SU-DHL-6 (cell line): ENCODE measurements around the gene PLCH1.

Experiments used
- H2AFZ ChIP-seq: fragments of 200-600 bp; sonication (generic); 2 replicates; pipeline ENCODE4 v1.6.1; 2014; ENCODE audit warnings: low read depth, mild to moderate bottlenecking, moderate library complexity, mixed read lengths, antibody characterized with exemption, low read length; ENCODE audit not compliant: severe bottlenecking
- H3F3A ChIP-seq: fragments of 200-600 bp; shearing (Covaris generic); 2 replicates; pipeline ENCODE4 v1.6.0; 2016; ENCODE audit warnings: antibody characterized with exemption, mild to moderate bottlenecking; ENCODE audit not compliant: insufficient read depth
- H3K27ac ChIP-seq: fragments of 200-600 bp; sonication (generic); 2 replicates; pipeline ENCODE4 v1.5.1; 2016; ENCODE audit warnings: low read depth, mild to moderate bottlenecking, low read length, moderate library complexity, mixed read lengths
- H3K27me3 ChIP-seq: fragments of 200-600 bp; sonication (generic), shearing (Covaris generic); 2 replicates; pipeline ENCODE4 v1.6.0; 2014; ENCODE audit warnings: mild to moderate bottlenecking, low read length
- H3K36me3 ChIP-seq: fragments of 200-600 bp; sonication (generic); 2 replicates; pipeline ENCODE4 v1.6.1; 2014; ENCODE audit warnings: mild to moderate bottlenecking, low read length, mixed read lengths
- H3K4me2 ChIP-seq: fragments of 300-600, 200-600 bp; shearing (Covaris generic), sonication (generic); 2 replicates; pipeline ENCODE4 v1.6.0; 2014; ENCODE audit warnings: low read length, low read depth, mild to moderate bottlenecking; ENCODE audit not compliant: poor library complexity, severe bottlenecking
- H3K4me3 ChIP-seq: fragments of 200-600 bp; sonication (generic); 2 replicates; pipeline ENCODE4 v1.5.1; 2014; ENCODE audit warnings: antibody characterized with exemption, low read length, mild to moderate bottlenecking, mixed read lengths; ENCODE audit not compliant: insufficient read depth, poor library complexity, severe bottlenecking
- H3K79me2 ChIP-seq: fragments of 200-600 bp; sonication (generic); 2 replicates; pipeline ENCODE4 v1.6.1; 2014; ENCODE audit warnings: mild to moderate bottlenecking, low read length, moderate library complexity; ENCODE audit not compliant: insufficient read depth
- H3K9ac ChIP-seq: fragments of 200-600 bp; sonication (generic); 2 replicates; pipeline ENCODE4 v1.7.0; 2014; ENCODE audit warnings: mild to moderate bottlenecking, low read length
- H3K9me2 ChIP-seq: fragments of 200-600 bp; sonication (generic); replicated peaks from 2 replicates; pipeline ENCODE4 v1.6.1; 2014; ENCODE audit warnings: low read length; ENCODE audit not compliant: insufficient read depth
- H3K9me3 ChIP-seq: fragments of 200-600 bp; sonication (generic); 2 replicates; pipeline ENCODE4 v1.6.1; 2014; ENCODE audit warnings: low read length, mixed read lengths; ENCODE audit not compliant: insufficient read depth
- H4K20me1 ChIP-seq: fragments of 200-600 bp; sonication (generic); 2 replicates; pipeline ENCODE4 v1.6.1; 2014; ENCODE audit warnings: low read depth, mild to moderate bottlenecking, antibody characterized with exemption, low read length, moderate library complexity, mixed read lengths
- EZH2phosphoT487 ChIP-seq: fragments of 200-600 bp; sonication (generic), shearing (Covaris generic); conservative IDR thresholded peaks from 2 replicates; pipeline ENCODE4 v1.6.1; 2018; ENCODE audit warnings: mild to moderate bottlenecking, antibody characterized with exemption, low read length, moderate library complexity, mixed read lengths
- TF ChIP-seq, protein P1 (sequence below): fragments of 200-600 bp; sonication (generic); IDR thresholded peaks from one replicate; pipeline ENCODE4 v1.5.1; 2017; ENCODE audit warnings: antibody characterized with exemption, mild to moderate bottlenecking, low read length, moderate library complexity; ENCODE audit not compliant: insufficient read depth, poor library complexity, severe bottlenecking

PLCH1 gene

DNA sequence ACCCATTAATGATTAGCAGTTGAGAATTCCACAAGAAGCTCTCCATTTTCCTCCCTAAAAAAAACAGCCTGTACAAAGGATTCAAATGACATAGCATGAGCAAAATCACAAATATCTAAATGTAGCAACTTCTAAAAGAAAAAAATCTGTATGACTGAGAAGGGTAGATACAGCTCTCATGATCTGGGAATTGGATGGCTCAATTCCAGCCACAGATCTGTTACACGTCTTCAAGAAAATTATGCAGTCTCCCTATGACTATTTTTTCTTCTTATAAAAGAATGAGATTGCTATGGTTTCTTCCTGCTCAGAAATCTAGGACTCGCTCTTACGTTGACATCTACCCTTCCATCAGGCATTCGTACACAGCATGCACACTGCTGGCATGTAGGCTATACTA lies 71.5 kb downstream of the PLCH1 start:
- Histone ChIP-seq H3K9me3 (no peaks in the 10 kb centered on the region), H3F3A (no peaks in the 10 kb centered on the region), H2AFZ (no peak overlapping the region), H3K79me2 (no peaks in the 10 kb centered on the region), H3K27ac (no peak overlapping the region), H3K9ac (no peak overlapping the region), H3K9me2 (no peaks in the 10 kb centered on the region), H3K4me2 (no peak overlapping the region), H3K27me3 (no peaks in the 10 kb centered on the region), H3K4me3 (no peak overlapping the region), H4K20me1 (no peaks in the 10 kb centered on the region), H3K36me3 (no peaks in the 10 kb centered on the region)
- TF ChIP-seq EZH2phosphoT487, result no peak
- TF ChIP-seq, protein P1, sequence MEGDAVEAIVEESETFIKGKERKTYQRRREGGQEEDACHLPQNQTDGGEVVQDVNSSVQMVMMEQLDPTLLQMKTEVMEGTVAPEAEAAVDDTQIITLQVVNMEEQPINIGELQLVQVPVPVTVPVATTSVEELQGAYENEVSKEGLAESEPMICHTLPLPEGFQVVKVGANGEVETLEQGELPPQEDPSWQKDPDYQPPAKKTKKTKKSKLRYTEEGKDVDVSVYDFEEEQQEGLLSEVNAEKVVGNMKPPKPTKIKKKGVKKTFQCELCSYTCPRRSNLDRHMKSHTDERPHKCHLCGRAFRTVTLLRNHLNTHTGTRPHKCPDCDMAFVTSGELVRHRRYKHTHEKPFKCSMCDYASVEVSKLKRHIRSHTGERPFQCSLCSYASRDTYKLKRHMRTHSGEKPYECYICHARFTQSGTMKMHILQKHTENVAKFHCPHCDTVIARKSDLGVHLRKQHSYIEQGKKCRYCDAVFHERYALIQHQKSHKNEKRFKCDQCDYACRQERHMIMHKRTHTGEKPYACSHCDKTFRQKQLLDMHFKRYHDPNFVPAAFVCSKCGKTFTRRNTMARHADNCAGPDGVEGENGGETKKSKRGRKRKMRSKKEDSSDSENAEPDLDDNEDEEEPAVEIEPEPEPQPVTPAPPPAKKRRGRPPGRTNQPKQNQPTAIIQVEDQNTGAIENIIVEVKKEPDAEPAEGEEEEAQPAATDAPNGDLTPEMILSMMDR, result no peak

GRCh38 chr3:155670335-155670734 lies 74.5 kb downstream of the PLCH1 start:
- no peak overlapping the region for H3K27ac ChIP-seq
- H3K36me3 ChIP-seq, result no peaks in the 10 kb centered on the region
- H3F3A ChIP-seq, result no peaks in the 10 kb centered on the region
- H3K9me2 ChIP-seq, result no peaks in the 10 kb centered on the region
- no peak overlapping the region for H2AFZ ChIP-seq
- no peak for TF ChIP-seq EZH2phosphoT487
- TF ChIP-seq, protein P1, result no peak
- no peaks in the 10 kb centered on the region for H3K27me3 ChIP-seq
- no peaks in the 10 kb centered on the region for H4K20me1 ChIP-seq
- H3K79me2 ChIP-seq, result no peaks in the 10 kb centered on the region
- H3K9me3 ChIP-seq, result no peaks in the 10 kb centered on the region
- no peak overlapping the region for H3K4me3 ChIP-seq
- H3K4me2 ChIP-seq, result no peak overlapping the region
- no peak overlapping the region for H3K9ac ChIP-seq

- Histone ChIP-seq H3K27ac (no peak overlapping the region), H3F3A (no peaks in the 10 kb centered on the region), H4K20me1 (no peaks in the 10 kb centered on the region), H3K4me3 (no peak overlapping the region), H2AFZ (no peak overlapping the region), H3K27me3 (no peaks in the 10 kb centered on the region), H3K4me2 (no peak overlapping the region), H3K79me2 (no peaks in the 10 kb centered on the region), H3K9ac (no peak overlapping the region), H3K9me3 (no peaks in the 10 kb centered on the region), H3K36me3 (no peaks in the 10 kb centered on the region), H3K9me2 (no peaks in the 10 kb centered on the region)
- TF ChIP-seq, protein P1, result no peak
- no peak for TF ChIP-seq EZH2phosphoT487
Observed at GRCh38 chr3:155667988-155668387, 76.9 kb downstream of the PLCH1 start.
